Skeletal muscle satellite cell (primary cell): ENCODE measurements around the gene TBX18.
A peak's percentile ranks its signal among the peaks of the same experiment; 100 is the strongest.

Experiments used
- H3K27me3 ChIP-seq: 2 replicates; pipeline ENCODE4 v1.7.0; 2013; ENCODE audit warnings: low read length; ENCODE audit not compliant: control insufficient read depth, insufficient read depth
- H3K36me3 ChIP-seq: 2 replicates; pipeline ENCODE4 v1.7.0; 2013; ENCODE audit warnings: mild to moderate bottlenecking, control low read depth, low read length; ENCODE audit not compliant: insufficient read depth
- H3K4me1 ChIP-seq: 2 replicates; pipeline ENCODE4 v1.7.0; 2013; ENCODE audit warnings: low read length; ENCODE audit not compliant: control insufficient read depth, insufficient read depth
- H3K4me2 ChIP-seq: 2 replicates; pipeline ENCODE4 v1.7.0; 2013; ENCODE audit warnings: mild to moderate bottlenecking, low read length
- H3K4me3 ChIP-seq: 2 replicates; pipeline ENCODE4 v1.7.0; 2013; ENCODE audit warnings: low read length
- H3K9ac ChIP-seq: 2 replicates; pipeline ENCODE4 v1.7.0; 2013; ENCODE audit warnings: mild to moderate bottlenecking, low read depth, low read length, moderate library complexity
- H3K9me3 ChIP-seq: replicated peaks from 2 replicates; pipeline ENCODE4 v1.7.0; 2013; ENCODE audit warnings: mild to moderate bottlenecking, control low read depth, low read length

Gene TBX18

GRCh38 chr6:84663866-84664265 lies 100.5 kb downstream of the TBX18 start:
- no peaks in the 10 kb centered on the region for H3K9me3 ChIP-seq
- H3K36me3 ChIP-seq: no peaks in the 10 kb centered on the region
- H3K9ac ChIP-seq: no peak overlapping the region
- no peak overlapping the region for H3K4me3 ChIP-seq
- no peak overlapping the region for H3K4me2 ChIP-seq
- H3K27me3 ChIP-seq: no peaks in the 10 kb centered on the region
- H3K4me1 ChIP-seq: no peaks in the 10 kb centered on the region

- no peaks in the 10 kb centered on the region for H3K9me3 ChIP-seq
- H3K36me3 ChIP-seq: no peaks in the 10 kb centered on the region
- H3K9ac ChIP-seq: no peak overlapping the region
- no peaks in the 10 kb centered on the region for H3K27me3 ChIP-seq
- H3K4me2 ChIP-seq: no peak overlapping the region
- H3K4me3 ChIP-seq: no peak overlapping the region
- peaks cover 20% of the 10 kb centered on the region for H3K4me1 ChIP-seq
These were observed 106.9 kb downstream of the TBX18 start for GRCh38 chr6:84657486-84657885.

DNA sequence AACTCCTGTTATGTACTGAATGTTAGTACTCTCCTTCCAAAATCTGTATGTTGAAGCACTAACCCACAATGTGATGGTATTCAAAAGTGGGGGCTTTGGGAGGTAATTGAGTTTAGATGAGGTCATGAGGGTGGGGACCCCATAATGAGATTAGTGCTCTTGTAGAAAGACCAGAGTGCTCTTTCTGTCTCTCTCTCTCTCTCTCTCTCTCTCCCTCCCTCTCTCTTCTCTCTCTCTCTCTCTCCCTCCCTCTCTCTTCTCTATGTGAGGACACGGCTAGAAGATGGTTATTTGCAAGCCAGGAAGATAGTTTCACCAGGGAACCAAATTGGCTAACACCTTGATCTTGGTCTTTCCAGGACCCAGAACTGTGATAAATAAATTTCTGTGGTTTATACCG lies 107.4 kb downstream of the TBX18 start:
- H3K4me3 ChIP-seq: no peak overlapping the region
- H3K9me3 ChIP-seq: no peaks in the 10 kb centered on the region
- H3K4me2 ChIP-seq: no peak overlapping the region
- no peak overlapping the region for H3K9ac ChIP-seq
- peaks cover 23% of the 10 kb centered on the region for H3K4me1 ChIP-seq
- H3K27me3 ChIP-seq: no peaks in the 10 kb centered on the region
- no peaks in the 10 kb centered on the region for H3K36me3 ChIP-seq

DNA sequence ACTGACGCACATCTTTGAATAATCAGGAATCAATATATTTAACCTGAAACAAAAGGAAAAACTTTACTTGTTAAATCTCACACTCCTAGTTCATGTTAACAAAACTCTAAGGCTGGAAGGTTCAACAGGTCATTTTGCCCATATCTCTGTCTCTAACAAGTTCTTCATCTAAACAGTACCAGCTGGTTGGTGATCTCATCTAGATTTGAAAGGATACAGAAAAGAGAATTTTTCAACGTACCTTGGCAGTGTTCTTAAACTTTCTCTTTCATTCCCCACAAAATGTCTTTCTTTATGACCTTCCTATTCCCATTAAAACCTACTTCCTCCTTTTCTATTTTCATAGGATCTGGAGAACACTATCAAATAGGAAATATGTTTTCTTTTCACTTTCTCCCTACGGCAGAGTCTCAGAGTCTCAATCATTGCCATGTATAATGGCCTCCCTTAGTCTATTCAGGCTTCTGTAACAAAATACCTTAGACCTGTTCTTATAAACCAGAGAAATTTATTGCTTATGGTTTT lies 111.3 kb downstream of the TBX18 start:
- Histone ChIP-seq H3K4me2 (peak overlapping the region; percentile 68), H3K27me3 (no peaks in the 10 kb centered on the region), H3K9ac (peak overlapping the region; percentile 38), H3K36me3 (no peaks in the 10 kb centered on the region), H3K4me3 (peak overlapping the region; percentile 13), H3K9me3 (no peaks in the 10 kb centered on the region), H3K4me1 (peaks cover 32% of the 10 kb centered on the region)

DNA sequence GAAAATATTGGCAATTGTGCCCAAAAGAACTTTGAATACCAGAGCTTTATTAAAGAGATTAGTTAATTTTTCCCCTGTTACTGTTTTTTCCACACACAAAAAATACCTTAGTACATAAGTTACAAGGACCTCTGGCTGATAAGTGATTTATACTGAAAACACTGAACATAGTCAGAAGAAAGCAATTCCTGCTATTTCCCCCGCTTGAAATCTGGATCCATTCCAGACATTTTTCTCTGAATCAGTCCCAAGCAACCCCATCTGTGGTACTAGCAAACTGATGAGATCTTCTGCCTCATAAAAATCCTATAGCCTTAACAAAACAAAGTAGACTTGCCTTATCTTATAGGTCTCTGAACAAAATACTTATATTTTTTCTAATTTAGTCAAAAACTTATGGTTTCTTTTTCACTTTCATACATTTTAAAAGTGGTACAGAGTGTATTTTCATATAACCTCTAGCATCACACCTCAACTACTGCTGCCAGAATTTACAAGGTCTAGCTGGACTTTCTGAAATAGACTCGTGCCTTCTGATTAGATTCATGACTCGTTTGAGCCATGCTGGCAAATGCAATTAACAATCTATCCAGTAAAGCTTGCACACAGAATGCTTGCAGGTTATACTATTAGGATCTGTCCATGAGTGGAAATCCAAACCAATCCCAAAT lies 111.9 kb downstream of the TBX18 start:
- Histone ChIP-seq H3K4me3 (peak overlapping the region; percentile 35), H3K27me3 (no peaks in the 10 kb centered on the region), H3K9me3 (no peaks in the 10 kb centered on the region), H3K4me2 (peak overlapping the region; percentile 68), H3K36me3 (no peaks in the 10 kb centered on the region), H3K9ac (peak overlapping the region; percentile 57), H3K4me1 (peaks cover 32% of the 10 kb centered on the region)

- H3K27me3 ChIP-seq: no peaks in the 10 kb centered on the region
- peaks cover 34% of the 10 kb centered on the region for H3K4me1 ChIP-seq
- H3K9me3 ChIP-seq: no peaks in the 10 kb centered on the region
- H3K4me2 ChIP-seq: no peak overlapping the region
- H3K4me3 ChIP-seq: no peak overlapping the region
- peak overlapping the region; percentile 57 for H3K9ac ChIP-seq
- H3K36me3 ChIP-seq: no peaks in the 10 kb centered on the region
These were observed 112.8 kb downstream of the TBX18 start for GRCh38 chr6:84651583-84651982.

DNA sequence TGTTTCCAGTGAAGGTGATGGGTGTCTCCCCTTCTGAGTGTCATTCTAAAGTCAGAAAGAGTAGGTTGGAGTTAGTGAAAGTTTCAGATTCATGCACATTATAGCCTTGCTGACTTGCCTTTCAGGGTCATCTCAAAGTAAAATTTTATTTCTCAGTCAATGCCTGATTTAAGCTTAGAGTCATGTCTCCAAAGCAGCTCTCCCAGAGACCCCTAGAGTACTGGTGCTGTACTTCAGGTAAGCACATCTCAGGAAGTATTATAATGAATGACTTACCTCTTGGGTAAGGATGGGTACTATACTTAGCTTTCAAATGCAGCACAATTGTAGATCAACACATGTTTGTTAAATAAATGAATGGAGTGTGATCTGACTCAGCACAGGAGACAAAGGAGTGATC lies 116.0 kb downstream of the TBX18 start:
- H3K4me3 ChIP-seq: no peak overlapping the region
- no peak overlapping the region for H3K4me2 ChIP-seq
- H3K4me1 ChIP-seq: peaks cover 53% of the 10 kb centered on the region
- H3K9me3 ChIP-seq: no peaks in the 10 kb centered on the region
- no peaks in the 10 kb centered on the region for H3K27me3 ChIP-seq
- H3K36me3 ChIP-seq: no peaks in the 10 kb centered on the region
- H3K9ac ChIP-seq: no peak overlapping the region

DNA sequence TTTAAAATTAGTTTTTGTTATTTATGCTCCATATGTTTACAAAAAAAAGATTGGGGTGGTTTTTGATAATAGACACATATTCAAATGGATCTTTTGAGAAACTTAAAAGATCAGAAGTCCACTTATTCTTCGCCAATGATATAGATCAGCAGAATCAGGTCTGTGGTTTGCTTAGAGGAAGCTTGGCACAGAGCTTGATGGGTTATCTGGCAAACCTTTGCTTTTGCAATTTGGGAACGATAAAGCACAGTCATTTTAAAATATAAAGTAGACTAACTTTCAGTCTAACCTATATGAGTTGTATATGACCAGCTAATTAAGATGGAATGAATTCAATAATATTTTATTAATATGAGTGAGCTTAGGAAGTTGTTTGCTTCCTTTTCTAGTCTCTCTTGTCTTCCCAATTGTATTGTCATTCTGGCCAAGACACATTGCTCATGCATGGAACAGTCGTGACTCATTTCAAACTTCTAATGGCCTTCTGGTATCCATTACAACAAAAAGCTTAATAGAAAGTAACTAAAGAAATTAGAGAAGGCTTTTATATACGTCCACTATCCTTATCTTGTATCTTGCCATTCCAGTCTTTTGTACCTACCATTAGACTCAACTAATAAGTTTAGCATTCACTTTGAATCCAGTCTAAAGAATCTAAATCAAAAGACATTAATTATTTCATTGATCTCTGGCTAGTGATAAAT lies 118.7 kb downstream of the TBX18 start:
- no peaks in the 10 kb centered on the region for H3K27me3 ChIP-seq
- H3K9ac ChIP-seq: peak overlapping the region; percentile 19
- H3K4me2 ChIP-seq: peak overlapping the region; percentile 65
- peaks cover 35% of the 10 kb centered on the region for H3K4me1 ChIP-seq
- H3K9me3 ChIP-seq: no peaks in the 10 kb centered on the region
- H3K4me3 ChIP-seq: peak overlapping the region; percentile 38
- H3K36me3 ChIP-seq: no peaks in the 10 kb centered on the region

- Histone ChIP-seq H3K4me3 (peak overlapping the region; percentile 38), H3K27me3 (no peaks in the 10 kb centered on the region), H3K4me1 (peaks cover 35% of the 10 kb centered on the region), H3K9me3 (no peaks in the 10 kb centered on the region), H3K36me3 (no peaks in the 10 kb centered on the region), H3K9ac (peak overlapping the region; percentile 19), H3K4me2 (peak overlapping the region; percentile 65)
These were observed 119.4 kb downstream of the TBX18 start for GRCh38 chr6:84645000-84645399.

GRCh38 chr6:84643778-84644177 lies 120.6 kb downstream of the TBX18 start:
- Histone ChIP-seq H3K36me3 (no peaks in the 10 kb centered on the region), H3K9ac (no peak overlapping the region), H3K4me2 (no peak overlapping the region), H3K4me3 (no peak overlapping the region), H3K4me1 (peaks cover 35% of the 10 kb centered on the region), H3K9me3 (no peaks in the 10 kb centered on the region), H3K27me3 (no peaks in the 10 kb centered on the region)

DNA sequence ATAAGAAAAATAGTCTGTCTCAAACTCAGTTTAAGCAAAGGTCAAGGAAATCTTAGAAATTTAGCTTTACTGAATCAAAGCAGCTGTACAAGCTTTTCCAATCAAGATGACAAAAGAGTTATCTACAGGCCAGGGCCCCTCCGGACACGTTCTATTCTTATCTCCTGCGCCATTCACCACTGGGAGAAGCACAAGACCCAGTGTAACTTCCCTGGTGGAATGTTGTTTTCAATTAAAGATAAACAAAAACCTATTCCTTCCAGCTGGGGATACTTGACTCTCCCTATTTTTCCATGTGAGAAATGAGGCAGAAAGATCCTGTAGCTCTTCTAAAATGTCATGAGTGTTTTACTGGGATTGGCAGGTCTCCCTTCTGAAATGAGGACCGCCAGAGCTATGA lies 123.3 kb downstream of the TBX18 start:
- Histone ChIP-seq H3K4me1 (peaks cover 28% of the 10 kb centered on the region), H3K36me3 (no peaks in the 10 kb centered on the region), H3K9me3 (no peaks in the 10 kb centered on the region), H3K9ac (no peak overlapping the region), H3K4me2 (no peak overlapping the region), H3K27me3 (no peaks in the 10 kb centered on the region), H3K4me3 (no peak overlapping the region)

GRCh38 chr6:84639396-84639795 lies 125.0 kb downstream of the TBX18 start:
- H3K4me3 ChIP-seq: no peak overlapping the region
- H3K4me1 ChIP-seq: peaks cover 20% of the 10 kb centered on the region
- no peaks in the 10 kb centered on the region for H3K9me3 ChIP-seq
- H3K9ac ChIP-seq: no peak overlapping the region
- H3K27me3 ChIP-seq: no peaks in the 10 kb centered on the region
- no peaks in the 10 kb centered on the region for H3K36me3 ChIP-seq
- H3K4me2 ChIP-seq: no peak overlapping the region
